ENCODE results near the gene PGBD5.

PGBD5 gene

GRCh38 chr1:230310381-230311163, 115.6 kb downstream of the PGBD5 start:
- H3K36me3 ChIP-seq (ENCODE audit: control insufficient read depth, insufficient read depth, low read length): no peaks in the 10 kb centered on the region
- H3K4me3 ChIP-seq (ENCODE audit: insufficient read depth, low read depth, low read length, poor library complexity, severe bottlenecking): no peak overlapping the region
- H3K27ac ChIP-seq (ENCODE audit: insufficient read depth, low read length, poor library complexity, severe bottlenecking): no peak overlapping the region
- H3K27me3 ChIP-seq (replicated peaks; ENCODE audit: control insufficient read depth, insufficient read depth, low read length, poor library complexity, severe bottlenecking): no peaks in the 10 kb centered on the region
- H3K4me1 ChIP-seq (ENCODE audit: control insufficient read depth, insufficient read depth, low read length, poor library complexity, severe bottlenecking): no peaks in the 10 kb centered on the region
- H3K9me3 ChIP-seq (ENCODE audit: control insufficient read depth, low read length): no peaks in the 10 kb centered on the region
- peak; percentile 24 to 51 (median 36) for DNase-seq

- H3K27me3 ChIP-seq (replicated peaks; ENCODE audit: control insufficient read depth, insufficient read depth, low read length, poor library complexity, severe bottlenecking): no peaks in the 10 kb centered on the region
- no peaks in the 10 kb centered on the region for H3K9me3 ChIP-seq (ENCODE audit: control insufficient read depth, low read length)
- H3K4me3 ChIP-seq (ENCODE audit: insufficient read depth, low read depth, low read length, poor library complexity, severe bottlenecking): no peak overlapping the region
- no peaks in the 10 kb centered on the region for H3K4me1 ChIP-seq (ENCODE audit: control insufficient read depth, insufficient read depth, low read length, poor library complexity, severe bottlenecking)
- DNase-seq: no peak
- no peaks in the 10 kb centered on the region for H3K36me3 ChIP-seq (ENCODE audit: control insufficient read depth, insufficient read depth, low read length)
- no peak overlapping the region for H3K27ac ChIP-seq (ENCODE audit: insufficient read depth, low read length, poor library complexity, severe bottlenecking)
These were observed 116.4 kb downstream of the PGBD5 start for GRCh38 chr1:230309646-230310177.

GRCh38 chr1:230308821-230309220, 117.3 kb downstream of the PGBD5 start:
- Histone ChIP-seq H3K36me3 (ENCODE audit: control insufficient read depth, insufficient read depth, low read length) (no peaks in the 10 kb centered on the region), H3K4me3 (ENCODE audit: insufficient read depth, low read depth, low read length, poor library complexity, severe bottlenecking) (no peak overlapping the region)

GRCh38 chr1:230308039-230308438, 118.1 kb downstream of the PGBD5 start:
- no peak for DNase-seq
- Histone ChIP-seq H3K36me3 (ENCODE audit: control insufficient read depth, insufficient read depth, low read length) (no peaks in the 10 kb centered on the region), H3K27ac (ENCODE audit: insufficient read depth, low read length, poor library complexity, severe bottlenecking) (no peak overlapping the region), H3K9me3 (ENCODE audit: control insufficient read depth, low read length) (no peaks in the 10 kb centered on the region), H3K27me3 (replicated peaks; ENCODE audit: control insufficient read depth, insufficient read depth, low read length, poor library complexity, severe bottlenecking) (no peaks in the 10 kb centered on the region), H3K4me1 (ENCODE audit: control insufficient read depth, insufficient read depth, low read length, poor library complexity, severe bottlenecking) (no peaks in the 10 kb centered on the region), H3K4me3 (ENCODE audit: insufficient read depth, low read depth, low read length, poor library complexity, severe bottlenecking) (no peak overlapping the region)

More at GRCh38 chr1:230308821-230309220, 117.3 kb downstream of the PGBD5 start:
- no peak overlapping the region for H3K27ac ChIP-seq (ENCODE audit: insufficient read depth, low read length, poor library complexity, severe bottlenecking)
- no peaks in the 10 kb centered on the region for H3K27me3 ChIP-seq (replicated peaks; ENCODE audit: control insufficient read depth, insufficient read depth, low read length, poor library complexity, severe bottlenecking)
- no peaks in the 10 kb centered on the region for H3K9me3 ChIP-seq (ENCODE audit: control insufficient read depth, low read length)
- no peaks in the 10 kb centered on the region for H3K4me1 ChIP-seq (ENCODE audit: control insufficient read depth, insufficient read depth, low read length, poor library complexity, severe bottlenecking)
- no peak for DNase-seq

GRCh38 chr1:230307213-230307612, 118.9 kb downstream of the PGBD5 start:
- no peaks in the 10 kb centered on the region for H3K36me3 ChIP-seq (ENCODE audit: control insufficient read depth, insufficient read depth, low read length)
- no peak overlapping the region for H3K27ac ChIP-seq (ENCODE audit: insufficient read depth, low read length, poor library complexity, severe bottlenecking)
- no peak overlapping the region for H3K4me3 ChIP-seq (ENCODE audit: insufficient read depth, low read depth, low read length, poor library complexity, severe bottlenecking)
- no peaks in the 10 kb centered on the region for H3K4me1 ChIP-seq (ENCODE audit: control insufficient read depth, insufficient read depth, low read length, poor library complexity, severe bottlenecking)
- DNase-seq: no peak
- H3K27me3 ChIP-seq (replicated peaks; ENCODE audit: control insufficient read depth, insufficient read depth, low read length, poor library complexity, severe bottlenecking): no peaks in the 10 kb centered on the region
- H3K9me3 ChIP-seq (ENCODE audit: control insufficient read depth, low read length): no peaks in the 10 kb centered on the region

- Histone ChIP-seq H3K27ac (ENCODE audit: insufficient read depth, low read length, poor library complexity, severe bottlenecking) (no peak overlapping the region), H3K36me3 (ENCODE audit: control insufficient read depth, insufficient read depth, low read length) (no peaks in the 10 kb centered on the region), H3K4me3 (ENCODE audit: insufficient read depth, low read depth, low read length, poor library complexity, severe bottlenecking) (no peak overlapping the region), H3K27me3 (replicated peaks; ENCODE audit: control insufficient read depth, insufficient read depth, low read length, poor library complexity, severe bottlenecking) (no peaks in the 10 kb centered on the region), H3K9me3 (ENCODE audit: control insufficient read depth, low read length) (no peaks in the 10 kb centered on the region), H3K4me1 (ENCODE audit: control insufficient read depth, insufficient read depth, low read length, poor library complexity, severe bottlenecking) (no peaks in the 10 kb centered on the region)
- DNase-seq: no peak
These were observed 120.0 kb downstream of the PGBD5 start for GRCh38 chr1:230306169-230306568.

- Histone ChIP-seq H3K9me3 (ENCODE audit: control insufficient read depth, low read length) (no peaks in the 10 kb centered on the region), H3K27ac (ENCODE audit: insufficient read depth, low read length, poor library complexity, severe bottlenecking) (no peak overlapping the region), H3K27me3 (replicated peaks; ENCODE audit: control insufficient read depth, insufficient read depth, low read length, poor library complexity, severe bottlenecking) (no peaks in the 10 kb centered on the region), H3K4me3 (ENCODE audit: insufficient read depth, low read depth, low read length, poor library complexity, severe bottlenecking) (no peak overlapping the region), H3K36me3 (ENCODE audit: control insufficient read depth, insufficient read depth, low read length) (no peaks in the 10 kb centered on the region), H3K4me1 (ENCODE audit: control insufficient read depth, insufficient read depth, low read length, poor library complexity, severe bottlenecking) (no peaks in the 10 kb centered on the region)
- no peak for DNase-seq
These were observed 122.3 kb downstream of the PGBD5 start for GRCh38 chr1:230303822-230304221.

GRCh38 chr1:230303069-230303468, 123.1 kb downstream of the PGBD5 start:
- no peaks in the 10 kb centered on the region for H3K4me1 ChIP-seq (ENCODE audit: control insufficient read depth, insufficient read depth, low read length, poor library complexity, severe bottlenecking)
- H3K27me3 ChIP-seq (replicated peaks; ENCODE audit: control insufficient read depth, insufficient read depth, low read length, poor library complexity, severe bottlenecking): no peaks in the 10 kb centered on the region
- H3K4me3 ChIP-seq (ENCODE audit: insufficient read depth, low read depth, low read length, poor library complexity, severe bottlenecking): no peak overlapping the region
- DNase-seq: no peak
- H3K9me3 ChIP-seq (ENCODE audit: control insufficient read depth, low read length): no peaks in the 10 kb centered on the region
- H3K36me3 ChIP-seq (ENCODE audit: control insufficient read depth, insufficient read depth, low read length): no peaks in the 10 kb centered on the region
- no peak overlapping the region for H3K27ac ChIP-seq (ENCODE audit: insufficient read depth, low read length, poor library complexity, severe bottlenecking)

GRCh38 chr1:230301822-230302221, 124.3 kb downstream of the PGBD5 start:
- DNase-seq: no peak
- no peak overlapping the region for H3K4me3 ChIP-seq (ENCODE audit: insufficient read depth, low read depth, low read length, poor library complexity, severe bottlenecking)
- H3K9me3 ChIP-seq (ENCODE audit: control insufficient read depth, low read length): no peaks in the 10 kb centered on the region
- no peaks in the 10 kb centered on the region for H3K27me3 ChIP-seq (replicated peaks; ENCODE audit: control insufficient read depth, insufficient read depth, low read length, poor library complexity, severe bottlenecking)
- no peak overlapping the region for H3K27ac ChIP-seq (ENCODE audit: insufficient read depth, low read length, poor library complexity, severe bottlenecking)
- no peaks in the 10 kb centered on the region for H3K4me1 ChIP-seq (ENCODE audit: control insufficient read depth, insufficient read depth, low read length, poor library complexity, severe bottlenecking)
- no peaks in the 10 kb centered on the region for H3K36me3 ChIP-seq (ENCODE audit: control insufficient read depth, insufficient read depth, low read length)

GRCh38 chr1:230301322-230301721, 124.8 kb downstream of the PGBD5 start:
- Histone ChIP-seq H3K27ac (ENCODE audit: insufficient read depth, low read length, poor library complexity, severe bottlenecking) (no peak overlapping the region), H3K4me1 (ENCODE audit: control insufficient read depth, insufficient read depth, low read length, poor library complexity, severe bottlenecking) (no peaks in the 10 kb centered on the region), H3K4me3 (ENCODE audit: insufficient read depth, low read depth, low read length, poor library complexity, severe bottlenecking) (no peak overlapping the region), H3K9me3 (ENCODE audit: control insufficient read depth, low read length) (no peaks in the 10 kb centered on the region), H3K27me3 (replicated peaks; ENCODE audit: control insufficient read depth, insufficient read depth, low read length, poor library complexity, severe bottlenecking) (no peaks in the 10 kb centered on the region), H3K36me3 (ENCODE audit: control insufficient read depth, insufficient read depth, low read length) (no peaks in the 10 kb centered on the region)
- no peak for DNase-seq

All from effector memory CD4-positive, alpha-beta T cell (primary cell).